Caco-2 (cell line): ENCODE data around the gene C6orf120. TPM values are rescaled to one million over a fixed set of nuclear protein-coding genes. Genes with fewer than 3 reads are reported as not detected.
A peak's percentile ranks its signal among the peaks of the same experiment; 100 is the strongest.

ENCODE experiments used
- BruUV-seq: library from RNA; stranded (reverse); fragments of 400-500 nt; replicated peaks from 2 replicates; lab custom pipeline; 2021; lab: Mats Ljungman, UMichigan
- CTCF ChIA-PET: fragments of 300-600 bp; sonication (Branson Sonifier 250); formaldehyde crosslinking; loops from one replicate; lab custom pipeline; 2022; ENCODE audit warnings: antibody characterized with exemption; lab: Charles Lee
- POLR2A ChIA-PET: fragments of 300-600 bp; sonication (Branson Sonifier 250); formaldehyde crosslinking; loops from one replicate; lab custom pipeline; 2022; ENCODE audit warnings: antibody characterized with exemption; lab: Charles Lee
- DNase-seq, 2 experiments: peaks; one replicate each; pipeline versions ENCODE4 v3.0.0 to v3.0.0-alpha.2; 2020 to 2022
- H3K27me3 ChIP-seq: replicated peaks from 2 replicates; pipeline ENCODE4 v1.6.0; 2011; ENCODE audit warnings: low read length; ENCODE audit not compliant: control insufficient read depth, insufficient read depth
- H3K36me3 ChIP-seq: 2 replicates; pipeline ENCODE4 v1.5.1; 2011; ENCODE audit warnings: low read length; ENCODE audit not compliant: control insufficient read depth, insufficient read depth
- H3K4me1 ChIP-seq: fragments of 250-450 bp; sonication (Bioruptor Pico); 2 replicates; pipeline ENCODE4 v1.5.1; 2020; ENCODE audit warnings: mild to moderate bottlenecking
- H3K4me3 ChIP-seq: 2 replicates; pipeline ENCODE4 v1.5.1; 2011; ENCODE audit warnings: low read depth, mild to moderate bottlenecking, control low read depth, low read length
- H3K9me3 ChIP-seq: fragments of 250-450 bp; sonication (Bioruptor Pico); 2 replicates; pipeline ENCODE4 v1.5.1; 2020; ENCODE audit warnings: mild to moderate bottlenecking, moderate library complexity
- H3K27ac Mint-ChIP-seq: one replicate; pipeline ENCODE4 v1.8.0; 2022; ENCODE audit warnings: mixed read lengths; ENCODE audit not compliant: unreplicated experiment
- H3K27me3 Mint-ChIP-seq: one replicate; pipeline ENCODE4 v1.8.0; 2022; ENCODE audit warnings: mixed read lengths; ENCODE audit not compliant: insufficient read depth, unreplicated experiment
- H3K36me3 Mint-ChIP-seq: one replicate; pipeline ENCODE4 v1.8.0; 2022; ENCODE audit warnings: mild to moderate bottlenecking, mixed read lengths; ENCODE audit not compliant: insufficient read depth, unreplicated experiment
- H3K4me1 Mint-ChIP-seq: one replicate; pipeline ENCODE4 v1.8.0; 2022; ENCODE audit warnings: low read depth, mixed read lengths; ENCODE audit not compliant: unreplicated experiment
- H3K4me3 Mint-ChIP-seq: one replicate; pipeline ENCODE4 v1.8.0; 2022; ENCODE audit warnings: mild to moderate bottlenecking, moderate library complexity, mixed read lengths; ENCODE audit not compliant: unreplicated experiment
- H3K9me3 Mint-ChIP-seq: one replicate; pipeline ENCODE4 v1.8.0; 2022; ENCODE audit warnings: mixed read lengths; ENCODE audit not compliant: unreplicated experiment
- CTCF ChIP-seq, 2 experiments: fragments of 200-600 bp in 1 of 2; IDR thresholded peaks; 1 replicate in 1 of 2; 2 replicates in 1 of 2; pipeline versions ENCODE4 v1.5.1 to v1.8.0; 2011 to 2022; ENCODE audit warnings: antibody characterized with exemption in 1 of 2, control low read depth in 1 of 2, inconsistent platforms in 1 of 2, low read depth in 1 of 2, low read length in 1 of 2, mild to moderate bottlenecking in 1 of 2, moderate library complexity in 1 of 2; ENCODE audit not compliant: insufficient read depth in 1 of 2, severe bottlenecking in 1 of 2, unreplicated experiment in 1 of 2
- intact Hi-C: fragments of 100-400 bp; cut with micrococcal nuclease; formaldehyde crosslinking; loops from one replicate; pipeline ENCODE4 v1.10.0; 2022; ENCODE audit not compliant: unreplicated experiment
- total RNA-seq: library from RNA; stranded (reverse); gene quantifications from 2 replicates; pipeline ENCODE4 v1.2.3, GENCODE V29; 2022

Gene C6orf120
- total RNA-seq, 1 experiment from 2014 or later: 26.4 TPM

GRCh38 chr6:169657284-169657610 is 44.7 kb upstream of the C6orf120 start:
- H3K4me1 ChIP-seq: no peaks in the 10 kb centered on the region
- POLR2A ChIA-PET: no interaction called here
- Mint-ChIP-seq H3K4me1 (no peaks in the 10 kb centered on the region), H3K27me3 (no peaks in the 10 kb centered on the region), H3K4me3 (no peak overlapping the region), H3K36me3 (peaks cover 39% of the 10 kb centered on the region), H3K27ac (no peak overlapping the region), H3K9me3 (no peaks in the 10 kb centered on the region)
- H3K4me3 ChIP-seq: no peak overlapping the region
- TF ChIP-seq CTCF (IDR thresholded peaks at IDR 0.05; ENCODE audit: insufficient read depth in 1 of 2, low read depth in 1 of 2, low read length in 1 of 2, severe bottlenecking in 1 of 2, unreplicated experiment in 1 of 2): no peak
- intact Hi-C loops: no loop called here
- H3K27me3 ChIP-seq: no peaks in the 10 kb centered on the region
- BruUV-seq: no TSS peak
- 0 out of 2 replicates have a peak, but pooled peaks cover 2% of the 10 kb centered on the region for H3K36me3 ChIP-seq
- no peak for DNase-seq
- H3K9me3 ChIP-seq: no peaks in the 10 kb centered on the region
- CTCF ChIA-PET: no interaction called here

- H3K9me3 ChIP-seq: no peaks in the 10 kb centered on the region
- Mint-ChIP-seq H3K27me3 (no peaks in the 10 kb centered on the region), H3K27ac (peak overlapping the region; percentile 80), H3K36me3 (peaks cover 47% of the 10 kb centered on the region), H3K9me3 (no peaks in the 10 kb centered on the region), H3K4me3 (no peak overlapping the region), H3K4me1 (no peaks in the 10 kb centered on the region)
- H3K4me1 ChIP-seq: no peaks in the 10 kb centered on the region
- intact Hi-C loops: no loop called here
- TF ChIP-seq CTCF (IDR thresholded peaks at IDR 0.05; ENCODE audit: insufficient read depth in 1 of 2, low read depth in 1 of 2, low read length in 1 of 2, severe bottlenecking in 1 of 2, unreplicated experiment in 1 of 2): no peak
- H3K27me3 ChIP-seq: no peaks in the 10 kb centered on the region
- ChIA-PET POLR2A (no interaction called here), CTCF (no interaction called here)
- DNase-seq: no peak
- BruUV-seq: no TSS peak
- 0 out of 2 replicates have a peak, but pooled peaks cover 2% of the 10 kb centered on the region for H3K36me3 ChIP-seq
- no peak overlapping the region for H3K4me3 ChIP-seq
Measured at GRCh38 chr6:169659820-169660610, 41.9 kb upstream of the C6orf120 start.

- CTCF ChIA-PET: no interaction called here
- Mint-ChIP-seq H3K4me1 (no peaks in the 10 kb centered on the region), H3K4me3 (no peak overlapping the region)
Measured at GRCh38 chr6:169660751-169661390, 41.1 kb upstream of the C6orf120 start.

More at GRCh38 chr6:169660751-169661390, 41.1 kb upstream of the C6orf120 start:
- POLR2A ChIA-PET: no interaction called here
- no peaks in the 10 kb centered on the region for H3K9me3 Mint-ChIP-seq
- BruUV-seq: no TSS peak
- no peaks in the 10 kb centered on the region for H3K27me3 ChIP-seq
- intact Hi-C loops: no loop called here
- H3K4me3 ChIP-seq: no peak overlapping the region
- no peak overlapping the region for H3K27ac Mint-ChIP-seq
- H3K4me1 ChIP-seq: no peaks in the 10 kb centered on the region
- DNase-seq: no peak
- H3K9me3 ChIP-seq: no peaks in the 10 kb centered on the region
- no peak for TF ChIP-seq CTCF (IDR thresholded peaks at IDR 0.05; ENCODE audit: insufficient read depth in 1 of 2, low read depth in 1 of 2, low read length in 1 of 2, severe bottlenecking in 1 of 2, unreplicated experiment in 1 of 2)
- H3K36me3 Mint-ChIP-seq: peaks cover 44% of the 10 kb centered on the region
- H3K36me3 ChIP-seq: 0 out of 2 replicates have a peak, but pooled peaks cover 2% of the 10 kb centered on the region
- no peaks in the 10 kb centered on the region for H3K27me3 Mint-ChIP-seq
